ENCODE results near the gene FBRSL1. TPM values are rescaled to one million over a fixed set of nuclear protein-coding genes. Genes with fewer than 3 reads are reported as not detected.

The FBRSL1 gene
- total and polyA plus RNA-seq, 2 donors (not counting 1 experiment from before 2014, with no cell fraction given) = 62.6 to 112 TPM

DNA sequence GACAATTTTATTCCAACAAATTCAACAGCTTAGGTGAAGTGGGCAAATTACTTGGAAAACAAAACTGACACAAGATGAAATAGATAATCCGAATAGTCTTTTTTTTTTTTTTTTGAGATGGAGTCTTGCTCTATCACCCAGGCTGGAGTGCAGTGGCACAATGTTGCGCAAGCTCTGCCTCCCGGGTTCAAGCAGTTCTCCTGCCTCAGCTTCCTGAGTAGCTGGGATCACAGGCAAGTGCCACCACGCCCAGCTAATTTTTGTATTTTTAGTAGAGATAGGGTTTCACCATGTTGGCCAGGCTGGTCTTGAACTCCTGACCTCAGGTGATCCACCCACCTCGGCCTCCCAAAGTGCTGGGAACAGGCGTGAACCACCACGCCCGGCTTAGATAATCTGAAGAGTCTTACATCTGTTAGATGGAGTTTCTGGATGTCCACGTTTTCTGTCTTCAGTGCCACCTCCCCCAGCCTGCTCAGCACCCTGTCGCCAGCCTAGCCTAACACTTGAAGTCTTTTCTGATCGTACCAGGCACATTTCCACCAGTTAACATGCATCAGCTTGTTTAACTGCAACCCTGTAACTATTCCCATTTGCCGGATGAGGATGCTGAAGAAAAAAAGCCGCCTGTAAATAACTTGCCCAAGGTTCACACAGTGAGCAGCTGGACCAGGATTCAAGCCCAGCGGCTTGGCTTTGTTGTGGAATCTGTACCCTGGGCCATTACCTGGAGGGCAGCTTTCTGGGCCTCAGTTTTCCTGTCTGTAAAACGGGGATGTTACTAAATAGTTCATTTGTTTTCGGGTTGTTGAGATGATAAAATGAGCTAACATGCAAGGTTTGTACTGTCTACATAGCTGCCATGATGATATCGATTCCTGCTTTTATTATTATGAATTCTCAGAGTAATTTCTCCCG is 26.4 kb downstream of the FBRSL1 start:
- Histone ChIP-seq H3K79me2 (ENCODE audit: control insufficient read depth, insufficient read depth, low read length) (peaks cover 48% of the 10 kb centered on the region), H3K4me1 (ENCODE audit: control insufficient read depth in 2 of 2, insufficient read depth in 2 of 2, low read length in 2 of 2) (no peaks in the 10 kb centered on the region), H3K9ac (ENCODE audit: low read length) (no peak overlapping the region), H3K27ac (ENCODE audit: low read length in 2 of 2) (no peak overlapping the region), H3K4me2 (replicated peaks; ENCODE audit: low read depth, low read length, poor library complexity, severe bottlenecking) (no peak overlapping the region), H2AFZ (ENCODE audit: insufficient read depth, low read depth, low read length, poor library complexity, severe bottlenecking) (no peak overlapping the region), H4K20me1 (ENCODE audit: control insufficient read depth, insufficient read depth, low read length, poor library complexity, severe bottlenecking) (peaks cover 82% of the 10 kb centered on the region), H3K36me3 (replicated peaks in 1 of 2; ENCODE audit: control extremely low read depth in 1 of 2, control insufficient read depth in 1 of 2, extremely low read depth in 1 of 2, insufficient read depth in 2 of 2, low read length in 1 of 2) (peaks cover 0 to 29% of the 10 kb centered on the region in 2 experiments), H3K27me3 (replicated peaks in 1 of 4; ENCODE audit: control extremely low read depth in 1 of 4, control insufficient read depth in 3 of 4, insufficient read depth in 4 of 4, low read length in 3 of 4) (peaks cover 0 to 2% (median 0%) of the 10 kb centered on the region in 4 experiments), H3K9me3 (ENCODE audit: control extremely low read depth in 1 of 3, control insufficient read depth in 2 of 3, insufficient read depth in 1 of 3, low read length in 2 of 3) (peaks cover 0 to 27% (median 4%) of the 10 kb centered on the region in 3 donors), H3K4me3 (ENCODE audit: control extremely low read depth in 1 of 5, extremely low read depth in 1 of 5, insufficient read depth in 1 of 5, low read depth in 2 of 5, low read length in 4 of 5) (no peak overlapping the region)
- Mint-ChIP-seq H3K9me3 (ENCODE audit: insufficient read depth) (no peaks in the 10 kb centered on the region), H3K27ac (no peak overlapping the region), H3K4me1 (peaks cover 5% of the 10 kb centered on the region), H3K27me3 (no peaks in the 10 kb centered on the region), H3K4me3 (no peak overlapping the region)
- ChIA-PET POLR2A (interaction anchor here (0.7 kb wide), 2 partner anchors 71 to 415 kb away, joined by 3 to 4 read pairs; no protein-coding TSS in a partner anchor), CTCF (interaction anchor here (0.7 to 3.5 kb wide), 6 partner anchors 13 to 385 kb away, joined by 3 to 12 read pairs (median 4); no protein-coding TSS in a partner anchor)
- TF ChIP-seq, protein P1, sequence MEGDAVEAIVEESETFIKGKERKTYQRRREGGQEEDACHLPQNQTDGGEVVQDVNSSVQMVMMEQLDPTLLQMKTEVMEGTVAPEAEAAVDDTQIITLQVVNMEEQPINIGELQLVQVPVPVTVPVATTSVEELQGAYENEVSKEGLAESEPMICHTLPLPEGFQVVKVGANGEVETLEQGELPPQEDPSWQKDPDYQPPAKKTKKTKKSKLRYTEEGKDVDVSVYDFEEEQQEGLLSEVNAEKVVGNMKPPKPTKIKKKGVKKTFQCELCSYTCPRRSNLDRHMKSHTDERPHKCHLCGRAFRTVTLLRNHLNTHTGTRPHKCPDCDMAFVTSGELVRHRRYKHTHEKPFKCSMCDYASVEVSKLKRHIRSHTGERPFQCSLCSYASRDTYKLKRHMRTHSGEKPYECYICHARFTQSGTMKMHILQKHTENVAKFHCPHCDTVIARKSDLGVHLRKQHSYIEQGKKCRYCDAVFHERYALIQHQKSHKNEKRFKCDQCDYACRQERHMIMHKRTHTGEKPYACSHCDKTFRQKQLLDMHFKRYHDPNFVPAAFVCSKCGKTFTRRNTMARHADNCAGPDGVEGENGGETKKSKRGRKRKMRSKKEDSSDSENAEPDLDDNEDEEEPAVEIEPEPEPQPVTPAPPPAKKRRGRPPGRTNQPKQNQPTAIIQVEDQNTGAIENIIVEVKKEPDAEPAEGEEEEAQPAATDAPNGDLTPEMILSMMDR (IDR thresholded peaks at IDR 0.05) = no peak
- no peak for TF ChIP-seq EZH2 (IDR thresholded peaks at IDR 0.05; ENCODE audit: borderline replicate concordance, insufficient read depth, low read depth, low read length, poor library complexity, severe bottlenecking)
- WGBS (ENCODE audit: insufficient coverage) = 97% methylated on average over 14 of the region's 18 CpGs
- intact Hi-C loops (cut with micrococcal nuclease) = no loop called here
- DNase-seq (no peak), ATAC-seq (ENCODE audit: low read depth) (no peak)
